Sciatic nerve (tissue), 2 donors: ENCODE measurements around the gene NNMT. TPM values are rescaled to one million over a fixed set of nuclear protein-coding genes. Genes with fewer than 3 reads are reported as not detected.

Experiments used
- ATAC-seq: fragments of 200-7000 bp; cut with Tn5 transposase; one replicate; pipeline ENCODE4 v1.9.1; 2020; ENCODE audit warnings: mild to moderate bottlenecking, moderate library complexity
- DNase-seq: peaks from one replicate; pipeline ENCODE4 v3.0.0-alpha.2; 2020; ENCODE audit warnings: low spot score
- intact Hi-C: fragments of 100-400 bp; cut with DNase I; formaldehyde crosslinking; loops from one replicate; pipeline ENCODE4 v1.14.2; 2022
- total RNA-seq: library from RNA; stranded (reverse); fragmentation: NEBNext Ultra II Directional; extraction: Animal tissue kit (Norgen Biotek cat#: 25700); gene quantifications from one replicate; pipeline ENCODE4 v1.2.1, GENCODE V29; 2021
- donor health status: DM: no; HTN: no; CAD: no.
- donor health status: DM: no; HTN: no; CAD: no.

Gene NNMT
- total RNA-seq, 1 donor from 2014 or later = 322 TPM

- intact Hi-C loops = no loop called here
- no peak for ATAC-seq
- no peak for DNase-seq
These were observed 17.7 kb upstream of the NNMT start for GRCh38 chr11:114278342-114279065.

- ATAC-seq = peak; percentile 64
- no peak for DNase-seq
- intact Hi-C loops = no loop called here
These were observed 16.2 kb upstream of the NNMT start for GRCh38 chr11:114279792-114280546.

GRCh38 chr11:114280696-114281095 is 15.5 kb upstream of the NNMT start:
- intact Hi-C loops = no loop called here
- ATAC-seq (peak; percentile 80), DNase-seq (peak; percentile 73)

GRCh38 chr11:114281388-114281956 is 14.7 kb upstream of the NNMT start:
- intact Hi-C loops = no loop called here
- DNase-seq = no peak
- ATAC-seq = peak; percentile 19

- ATAC-seq = no peak
These were observed 13.7 kb upstream of the NNMT start for GRCh38 chr11:114282488-114282887.

GRCh38 chr11:114283422-114283821 is 12.8 kb upstream of the NNMT start:
- intact Hi-C loops = no loop called here
- no peak for ATAC-seq
- no peak for DNase-seq

More at GRCh38 chr11:114282488-114282887, 13.7 kb upstream of the NNMT start:
- no peak for DNase-seq
- intact Hi-C loops = no loop called here

- DNase-seq (no peak), ATAC-seq (peak; percentile 4)
- intact Hi-C loops = no loop called here
These were observed 12.2 kb upstream of the NNMT start for GRCh38 chr11:114284021-114284420.

GRCh38 chr11:114284914-114285313 is 11.3 kb upstream of the NNMT start:
- intact Hi-C loops = no loop called here
- ATAC-seq (no peak), DNase-seq (no peak)

- DNase-seq = no peak
- ATAC-seq = no peak
- intact Hi-C loops = no loop called here
These were observed 10.6 kb upstream of the NNMT start for GRCh38 chr11:114285599-114285998.

- DNase-seq (no peak), ATAC-seq (no peak)
- intact Hi-C loops = no loop called here
These were observed 10.0 kb upstream of the NNMT start for GRCh38 chr11:114286229-114286628.

- no peak for DNase-seq
- ATAC-seq = no peak
- intact Hi-C loops = no loop called here
These were observed 9.0 kb upstream of the NNMT start for GRCh38 chr11:114287154-114287553.

- ATAC-seq = no peak
- intact Hi-C loops = no loop called here
- no peak for DNase-seq
These were observed 8.1 kb upstream of the NNMT start for GRCh38 chr11:114288136-114288535.

GRCh38 chr11:114289779-114290178 is 6.4 kb upstream of the NNMT start:
- DNase-seq (no peak), ATAC-seq (no peak)
- intact Hi-C loops = no loop called here

GRCh38 chr11:114290503-114291235 is 5.5 kb upstream of the NNMT start:
- intact Hi-C loops = no loop called here
- DNase-seq = no peak
- ATAC-seq = no peak

GRCh38 chr11:114291381-114291780 is 4.8 kb upstream of the NNMT start:
- ATAC-seq (no peak), DNase-seq (no peak)
- intact Hi-C loops = no loop called here

GRCh38 chr11:114291842-114292680 is 4.1 kb upstream of the NNMT start:
- DNase-seq = no peak
- no peak for ATAC-seq
- intact Hi-C loops = no loop called here

- no peak for DNase-seq
- no peak for ATAC-seq
- intact Hi-C loops = no loop called here
These were observed 2.9 kb upstream of the NNMT start for GRCh38 chr11:114293201-114293711.

GRCh38 chr11:114296605-114297372 is 590 bp downstream of the NNMT start:
- DNase-seq (no peak), ATAC-seq (no peak)

More at GRCh38 chr11:114296605-114297372, 590 bp downstream of the NNMT start:
- intact Hi-C loops = no loop called here
